Sigmoid colon (tissue), 4 donors: ENCODE data around the gene RPA1.

Experiments
- CTCF ChIP-seq, 4 experiments: fragments of 450-650 bp in 3 of 4; fragments of 200-600 bp in 1 of 4; IDR thresholded peaks; one replicate each; pipeline ENCODE4 v1.5.1; 2016 to 2019; ENCODE audit warnings: antibody characterized with exemption in 4 of 4, mild to moderate bottlenecking in 3 of 4, moderate library complexity in 2 of 4
- POLR2AphosphoS5 ChIP-seq, 4 donors: sonication (generic); formaldehyde crosslinking; IDR thresholded peaks; one replicate each; pipeline ENCODE4 v1.6.1; 2017; ENCODE audit warnings: antibody characterized with exemption in 4 of 4

- TF ChIP-seq CTCF (IDR thresholded peaks at IDR 0.05) (no peak), POLR2AphosphoS5 (IDR thresholded peaks at IDR 0.05) (no peak)
Measured at GRCh38 chr17:1896243-1897104, 66.7 kb downstream of the RPA1 start.
